ENCODE measurements around the gene PSMB9.

GRCh38 chr6:32887616-32888015 is 33.6 kb downstream of the PSMB9 start:
- TF ChIP-seq, protein P1, sequence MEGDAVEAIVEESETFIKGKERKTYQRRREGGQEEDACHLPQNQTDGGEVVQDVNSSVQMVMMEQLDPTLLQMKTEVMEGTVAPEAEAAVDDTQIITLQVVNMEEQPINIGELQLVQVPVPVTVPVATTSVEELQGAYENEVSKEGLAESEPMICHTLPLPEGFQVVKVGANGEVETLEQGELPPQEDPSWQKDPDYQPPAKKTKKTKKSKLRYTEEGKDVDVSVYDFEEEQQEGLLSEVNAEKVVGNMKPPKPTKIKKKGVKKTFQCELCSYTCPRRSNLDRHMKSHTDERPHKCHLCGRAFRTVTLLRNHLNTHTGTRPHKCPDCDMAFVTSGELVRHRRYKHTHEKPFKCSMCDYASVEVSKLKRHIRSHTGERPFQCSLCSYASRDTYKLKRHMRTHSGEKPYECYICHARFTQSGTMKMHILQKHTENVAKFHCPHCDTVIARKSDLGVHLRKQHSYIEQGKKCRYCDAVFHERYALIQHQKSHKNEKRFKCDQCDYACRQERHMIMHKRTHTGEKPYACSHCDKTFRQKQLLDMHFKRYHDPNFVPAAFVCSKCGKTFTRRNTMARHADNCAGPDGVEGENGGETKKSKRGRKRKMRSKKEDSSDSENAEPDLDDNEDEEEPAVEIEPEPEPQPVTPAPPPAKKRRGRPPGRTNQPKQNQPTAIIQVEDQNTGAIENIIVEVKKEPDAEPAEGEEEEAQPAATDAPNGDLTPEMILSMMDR (IDR thresholded peaks at IDR 0.05) = no peak
- TF ChIP-seq POLR2A (IDR thresholded peaks at IDR 0.05) = no peak
